GM12878 (cell line): ENCODE measurements around the gene DLGAP3. TPM values are rescaled to one million over a fixed set of nuclear protein-coding genes. Genes with fewer than 3 reads are reported as not detected.

Source experiments
- ATAC-seq: fragments of 200-7000 bp; cut with Tn5 transposase; 3 replicates; pipeline ENCODE4 v1.9.1; 2020; ENCODE audit warnings: mild to moderate bottlenecking, moderate library complexity
- BruUV-seq: library from RNA; stranded (reverse); fragments of 400-500 nt; replicated peaks from 2 replicates; lab custom pipeline; 2021; lab: Mats Ljungman, UMichigan
- CTCF ChIA-PET: fragments of 300-600 bp; sonication (Branson Sonifier 250); formaldehyde crosslinking; extraction: SDS; loops from one replicate; lab custom pipeline; 2021; ENCODE audit warnings: inconsistent platforms; lab: Yijun Ruan, JAX
- POLR2A ChIA-PET: fragments of 350-600 bp; formaldehyde crosslinking; extraction: SDS; loops from one replicate; lab custom pipeline; 2021; ENCODE audit warnings: inconsistent platforms; lab: Charles Lee
- RAD21 ChIA-PET: fragments of 300-600 bp; sonication (Branson Sonifier 250); formaldehyde crosslinking; loops from one replicate; lab custom pipeline; 2023; ENCODE audit warnings: antibody characterized with exemption; ENCODE audit not compliant: unreplicated experiment; lab: Charles Lee
- SMC1A ChIA-PET: fragments of 300-600 bp; sonication (Branson Sonifier 250); formaldehyde crosslinking; loops from one replicate; lab custom pipeline; 2023; ENCODE audit not compliant: unreplicated experiment, uncharacterized antibody; lab: Charles Lee
- DNase-seq: peaks from one replicate; pipeline ENCODE4 v3.0.0-alpha.2; 2011; ENCODE audit warnings: low read depth, low spot score
- FAIRE-seq: peaks from 3 replicates; lab custom pipeline; 2011; peaks lifted over from hg19 to GRCh38; lab: Jason Lieb, UNC
- H2AFZ ChIP-seq: 2 replicates; pipeline ENCODE4 v1.6.0; 2011; ENCODE audit warnings: low read depth, low read length, control low read depth; ENCODE audit not compliant: control insufficient read depth
- H3K27ac ChIP-seq: 2 replicates; pipeline ENCODE4 v1.5.1; 2011; ENCODE audit warnings: control low read depth; ENCODE audit not compliant: control insufficient read depth, insufficient read depth
- H3K27me3 ChIP-seq, 2 experiments: replicated peaks in 1 of 2; 2 replicates each; pipeline versions ENCODE4 v1.6.0 to v1.6.1; 2011; ENCODE audit warnings: low read length in 1 of 2; ENCODE audit not compliant: control insufficient read depth in 2 of 2, insufficient read depth in 2 of 2
- H3K36me3 ChIP-seq, 2 experiments: 2 replicates each; pipeline ENCODE4 v1.5.1; 2011; ENCODE audit warnings: low read length in 1 of 2; ENCODE audit not compliant: control insufficient read depth in 2 of 2, insufficient read depth in 2 of 2
- H3K4me1 ChIP-seq: 2 replicates; pipeline ENCODE4 v1.6.1; 2011; ENCODE audit warnings: mild to moderate bottlenecking, low read length, moderate library complexity, mixed read lengths; ENCODE audit not compliant: control insufficient read depth, insufficient read depth
- H3K4me2 ChIP-seq: 2 replicates; pipeline ENCODE4 v1.6.0; 2011; ENCODE audit warnings: control low read depth; ENCODE audit not compliant: control insufficient read depth, insufficient read depth
- H3K4me3 ChIP-seq: fragments of 200-600 bp; sonication (generic); 2 replicates; pipeline ENCODE4 v1.5.1; 2016
- H3K79me2 ChIP-seq: 2 replicates; pipeline ENCODE4 v1.6.0; 2011; ENCODE audit warnings: low read length; ENCODE audit not compliant: control insufficient read depth, insufficient read depth
- H3K9ac ChIP-seq: 2 replicates; pipeline ENCODE4 v1.8.0; 2011; ENCODE audit warnings: low read length, control low read depth, mixed read lengths; ENCODE audit not compliant: control insufficient read depth, insufficient read depth
- H3K9me3 ChIP-seq: replicated peaks from 3 replicates; pipeline ENCODE4 v1.5.1; 2011; ENCODE audit warnings: mild to moderate bottlenecking, low read length; ENCODE audit not compliant: control insufficient read depth, insufficient read depth
- H4K20me1 ChIP-seq: 2 replicates; pipeline ENCODE4 v1.6.0; 2011; ENCODE audit not compliant: control insufficient read depth, insufficient read depth
- GATAD2B ChIP-seq: fragments of 450-650 bp; conservative IDR thresholded peaks from 2 replicates; pipeline ENCODE4 v1.6.1; 2017; ENCODE audit warnings: low read depth, mild to moderate bottlenecking, moderate library complexity
- IKZF2 ChIP-seq, 2 experiments: fragments of 450-650 bp; IDR thresholded peaks; 2 replicates each; pipeline ENCODE4 v1.6.1; 2017; ENCODE audit warnings: mild to moderate bottlenecking in 2 of 2, moderate library complexity in 2 of 2
- JUND ChIP-seq: IDR thresholded peaks from 2 replicates; pipeline ENCODE4 v1.6.1; 2012; ENCODE audit warnings: low read depth, mild to moderate bottlenecking, low read length, improper control_type of control experiment, moderate library complexity
- KAT2A ChIP-seq: conservative IDR thresholded peaks from 2 replicates; pipeline ENCODE4 v1.6.1; 2011; ENCODE audit warnings: low read depth, low read length; ENCODE audit not compliant: control insufficient read depth
- NFYB ChIP-seq: IDR thresholded peaks from 2 replicates; pipeline ENCODE4 v1.6.1; 2011; ENCODE audit warnings: low read depth, mild to moderate bottlenecking, low read length, improper control_type of control experiment, moderate library complexity; ENCODE audit not compliant: insufficient read depth
- NR2F1 ChIP-seq: fragments of 450-650 bp; conservative IDR thresholded peaks from 2 replicates; pipeline ENCODE4 v1.6.1; 2017; ENCODE audit warnings: mild to moderate bottlenecking
- RBBP5 ChIP-seq: fragments of 200-600 bp; sonication (generic); conservative IDR thresholded peaks from 2 replicates; pipeline ENCODE4 v1.6.1; 2016
- SIX5 ChIP-seq: IDR thresholded peaks from 2 replicates; pipeline ENCODE4 v1.6.1; 2011; ENCODE audit warnings: mild to moderate bottlenecking, low read depth, low read length, moderate library complexity; ENCODE audit not compliant: severe bottlenecking
- SMAD1 ChIP-seq: fragments of 450-650 bp; IDR thresholded peaks from 2 replicates; pipeline ENCODE4 v1.6.1; 2018; ENCODE audit warnings: mild to moderate bottlenecking, low read depth; ENCODE audit not compliant: partially characterized antibody
- SUPT20H ChIP-seq: IDR thresholded peaks from 2 replicates; pipeline ENCODE4 v1.6.1; 2011; ENCODE audit warnings: low read depth, mild to moderate bottlenecking, low read length, moderate library complexity, borderline replicate concordance; ENCODE audit not compliant: control insufficient read depth
- ZNF24 ChIP-seq: fragments of 450-650 bp; IDR thresholded peaks from 2 replicates; pipeline ENCODE4 v1.6.1; 2017; ENCODE audit warnings: antibody characterized with exemption, mild to moderate bottlenecking
- ZZZ3 ChIP-seq: IDR thresholded peaks from 2 replicates; pipeline ENCODE4 v1.6.1; 2011; ENCODE audit warnings: low read depth; ENCODE audit not compliant: control insufficient read depth, insufficient read length
- WGBS: methylation state at CpG from one replicate; pipeline ENCODE4 v1.1.6; 2016; ENCODE audit warnings: low lambda C conversion rate; ENCODE audit not compliant: insufficient replicate concordance, insufficient coverage; ENCODE audit errors: missing lambda C conversion rate; 5-methylcytosine and 5-hydroxymethylcytosine counted together
- in situ Hi-C: fragments of 300-500 bp; cut with MboI; formaldehyde crosslinking; loops from 9 replicates; pipeline ENCODE4 v1.14.3; 2018; ENCODE audit warnings: mixed read lengths
- intact Hi-C: fragments of 100-400 bp; cut with micrococcal nuclease; formaldehyde crosslinking; loops from one replicate; pipeline ENCODE4 v1.14.2; 2022; ENCODE audit not compliant: unreplicated experiment
- polyA plus RNA-seq, 11 experiments: library from polyadenylated mRNA; depleted of rRNA in 4 of 11; unstranded in 6 of 11; stranded (reverse) in 5 of 11; fragments of >200 nt; fragmentation: Nextera tagmentation in 4 of 11; fragmentation: Illumina TruSeq in 1 of 11; extraction: Ambion mirVana in 4 of 11; extraction: Trizol in 1 of 11; gene quantifications; 1 replicate in 1 of 11; 2 replicates in 10 of 11; pipeline versions ENCODE4 v1.2.1 to v1.2.3, GENCODE V29; 2011 to 2016; ENCODE audit warnings: inconsistent platforms in 2 of 11, missing spikeins in 2 of 11, low read depth in 1 of 11
- total RNA-seq, 4 experiments: library from RNA; depleted of rRNA in 3 of 4; stranded (reverse); fragments of >200 nt in 3 of 4; fragmentation: Illumina TruSeq in 1 of 4; extraction: Trizol in 1 of 4; gene quantifications; 2 replicates each; pipeline versions ENCODE4 v1.2.1 to v1.2.3, GENCODE V29; 2013 to 2021
- TF ChIP-seq, protein P1 (sequence below): fragments of 450-650 bp; IDR thresholded peaks from 2 replicates; pipeline ENCODE4 v1.6.1; 2014; ENCODE audit warnings: mild to moderate bottlenecking
- TF ChIP-seq, protein P2 (sequence below): IDR thresholded peaks from 2 replicates; pipeline ENCODE4 v1.6.1; 2012; ENCODE audit warnings: low read length, inconsistent platforms
- TF ChIP-seq, protein P3 (sequence below): IDR thresholded peaks from 2 replicates; pipeline ENCODE4 v1.6.1; 2011; ENCODE audit warnings: low read depth, mild to moderate bottlenecking, low read length, moderate library complexity, borderline replicate concordance; ENCODE audit errors: extremely low read depth
- TF ChIP-seq, protein P4 (sequence below): IDR thresholded peaks from 2 replicates; pipeline ENCODE4 v1.6.1; 2011; ENCODE audit warnings: low read depth, low read length, improper control_type of control experiment, borderline replicate concordance
- TF ChIP-seq, protein P5 (sequence below): IDR thresholded peaks from 2 replicates; pipeline ENCODE4 v1.6.1; 2012; ENCODE audit warnings: low read depth, low read length, improper control_type of control experiment

The DLGAP3 gene
- total and polyA plus RNA-seq, 10 of the 15 experiments (the other 5 are each of a cell fraction or from before 2014, with no cell fraction given) = 0.03 to 0.15 (median 0.08) TPM; not detected in 4

DNA sequence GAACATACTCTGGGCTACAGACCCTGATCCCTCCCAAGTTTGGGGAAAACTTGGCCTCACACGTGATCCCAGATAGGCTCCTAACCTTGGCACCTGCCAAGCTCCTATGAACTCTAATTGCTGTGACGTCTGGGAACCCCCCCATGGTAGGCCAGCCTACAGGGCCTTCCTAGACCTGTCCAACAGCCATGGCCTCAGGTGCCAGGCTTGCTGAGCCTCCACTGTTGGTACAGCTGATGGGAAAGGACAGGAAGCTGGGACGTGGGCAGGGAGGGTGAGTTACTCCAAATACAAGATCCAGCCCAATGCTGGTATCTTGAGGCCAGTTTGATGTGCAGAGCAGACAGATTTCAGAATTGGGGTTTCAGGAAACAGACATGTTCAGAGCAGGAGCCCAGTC lies 89.0 kb downstream of the DLGAP3 start (continued):
- TF ChIP-seq SIX5 (no peak), GATAD2B (no peak), JUND (no peak)
- TF ChIP-seq, protein P1, sequence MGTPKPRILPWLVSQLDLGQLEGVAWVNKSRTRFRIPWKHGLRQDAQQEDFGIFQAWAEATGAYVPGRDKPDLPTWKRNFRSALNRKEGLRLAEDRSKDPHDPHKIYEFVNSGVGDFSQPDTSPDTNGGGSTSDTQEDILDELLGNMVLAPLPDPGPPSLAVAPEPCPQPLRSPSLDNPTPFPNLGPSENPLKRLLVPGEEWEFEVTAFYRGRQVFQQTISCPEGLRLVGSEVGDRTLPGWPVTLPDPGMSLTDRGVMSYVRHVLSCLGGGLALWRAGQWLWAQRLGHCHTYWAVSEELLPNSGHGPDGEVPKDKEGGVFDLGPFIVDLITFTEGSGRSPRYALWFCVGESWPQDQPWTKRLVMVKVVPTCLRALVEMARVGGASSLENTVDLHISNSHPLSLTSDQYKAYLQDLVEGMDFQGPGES = no peak

DNA sequence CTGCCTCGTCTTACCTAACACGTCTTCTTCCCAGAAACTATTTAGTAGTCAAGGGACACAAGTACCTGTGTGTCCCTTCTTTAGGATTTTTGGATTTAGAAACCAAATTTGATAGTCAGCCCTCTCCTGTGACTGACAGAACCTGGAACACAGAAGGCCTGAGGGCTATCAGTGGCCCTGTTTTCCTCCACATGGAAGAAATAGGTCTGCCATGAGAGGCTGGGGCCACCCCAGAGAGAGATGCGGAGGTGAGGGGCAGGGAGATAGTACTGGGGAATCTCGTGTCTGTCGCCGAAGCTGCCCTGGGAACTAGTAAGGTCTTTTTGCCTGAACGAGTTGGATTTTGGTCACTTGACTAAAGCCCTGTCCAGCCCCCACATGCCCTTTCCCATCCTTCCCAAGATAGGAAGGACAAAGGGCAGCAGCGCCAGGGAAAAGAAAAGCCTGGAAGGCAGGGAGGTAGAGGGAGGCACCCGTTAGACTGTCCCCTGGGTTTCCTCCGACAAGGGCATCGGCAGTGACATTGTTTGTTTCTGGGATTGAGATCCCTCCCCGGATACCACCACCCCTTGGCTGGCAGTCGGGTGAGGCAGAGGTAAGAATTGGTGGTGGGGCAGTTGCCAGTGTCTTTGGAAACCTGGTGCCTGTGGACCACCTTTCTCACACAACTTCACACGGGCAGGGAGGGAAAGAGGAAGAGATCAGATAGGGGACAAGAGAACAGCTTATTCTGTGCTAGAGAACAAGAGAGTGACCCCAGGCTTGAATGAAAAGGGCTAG lies 89.7 kb downstream of the DLGAP3 start:
- CTCF ChIA-PET = no interaction called here
- no peak overlapping the region for H2AFZ ChIP-seq
- H3K79me2 ChIP-seq = no peaks in the 10 kb centered on the region
- H3K27me3 ChIP-seq = no peaks in the 10 kb centered on the region
- BruUV-seq = no TSS peak
- TF ChIP-seq, protein P2, sequence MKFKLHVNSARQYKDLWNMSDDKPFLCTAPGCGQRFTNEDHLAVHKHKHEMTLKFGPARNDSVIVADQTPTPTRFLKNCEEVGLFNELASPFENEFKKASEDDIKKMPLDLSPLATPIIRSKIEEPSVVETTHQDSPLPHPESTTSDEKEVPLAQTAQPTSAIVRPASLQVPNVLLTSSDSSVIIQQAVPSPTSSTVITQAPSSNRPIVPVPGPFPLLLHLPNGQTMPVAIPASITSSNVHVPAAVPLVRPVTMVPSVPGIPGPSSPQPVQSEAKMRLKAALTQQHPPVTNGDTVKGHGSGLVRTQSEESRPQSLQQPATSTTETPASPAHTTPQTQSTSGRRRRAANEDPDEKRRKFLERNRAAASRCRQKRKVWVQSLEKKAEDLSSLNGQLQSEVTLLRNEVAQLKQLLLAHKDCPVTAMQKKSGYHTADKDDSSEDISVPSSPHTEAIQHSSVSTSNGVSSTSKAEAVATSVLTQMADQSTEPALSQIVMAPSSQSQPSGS = no peak
- TF ChIP-seq ZNF24 (no peak), SMAD1 (no peak), IKZF2 (IDR thresholded peaks at IDR 0.05) (no peak), NR2F1 (no peak), NFYB (no peak), KAT2A (no peak), RBBP5 (no peak), ZZZ3 (no peak), SUPT20H (no peak)
- TF ChIP-seq, protein P3, sequence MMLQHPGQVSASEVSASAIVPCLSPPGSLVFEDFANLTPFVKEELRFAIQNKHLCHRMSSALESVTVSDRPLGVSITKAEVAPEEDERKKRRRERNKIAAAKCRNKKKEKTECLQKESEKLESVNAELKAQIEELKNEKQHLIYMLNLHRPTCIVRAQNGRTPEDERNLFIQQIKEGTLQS = no peak
- TF ChIP-seq, protein P4, sequence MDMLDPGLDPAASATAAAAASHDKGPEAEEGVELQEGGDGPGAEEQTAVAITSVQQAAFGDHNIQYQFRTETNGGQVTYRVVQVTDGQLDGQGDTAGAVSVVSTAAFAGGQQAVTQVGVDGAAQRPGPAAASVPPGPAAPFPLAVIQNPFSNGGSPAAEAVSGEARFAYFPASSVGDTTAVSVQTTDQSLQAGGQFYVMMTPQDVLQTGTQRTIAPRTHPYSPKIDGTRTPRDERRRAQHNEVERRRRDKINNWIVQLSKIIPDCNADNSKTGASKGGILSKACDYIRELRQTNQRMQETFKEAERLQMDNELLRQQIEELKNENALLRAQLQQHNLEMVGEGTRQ = no peak
- TF ChIP-seq, protein P5, sequence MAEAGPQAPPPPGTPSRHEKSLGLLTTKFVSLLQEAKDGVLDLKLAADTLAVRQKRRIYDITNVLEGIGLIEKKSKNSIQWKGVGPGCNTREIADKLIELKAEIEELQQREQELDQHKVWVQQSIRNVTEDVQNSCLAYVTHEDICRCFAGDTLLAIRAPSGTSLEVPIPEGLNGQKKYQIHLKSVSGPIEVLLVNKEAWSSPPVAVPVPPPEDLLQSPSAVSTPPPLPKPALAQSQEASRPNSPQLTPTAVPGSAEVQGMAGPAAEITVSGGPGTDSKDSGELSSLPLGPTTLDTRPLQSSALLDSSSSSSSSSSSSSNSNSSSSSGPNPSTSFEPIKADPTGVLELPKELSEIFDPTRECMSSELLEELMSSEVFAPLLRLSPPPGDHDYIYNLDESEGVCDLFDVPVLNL = no peak
- WGBS = 70% methylated on average over 14 of the region's 14 CpGs
- H3K4me1 ChIP-seq = no peaks in the 10 kb centered on the region
- RAD21 ChIA-PET = no interaction called here
- POLR2A ChIA-PET = no interaction called here
- no peaks in the 10 kb centered on the region for H3K9me3 ChIP-seq
- in situ Hi-C loops = no loop called here
- H3K4me3 ChIP-seq = no peak overlapping the region
- SMC1A ChIA-PET = no interaction called here
- no peaks in the 10 kb centered on the region for H3K36me3 ChIP-seq
- DNase-seq (no peak), ATAC-seq (no peak), FAIRE-seq (no peak)
- H3K4me2 ChIP-seq = no peak overlapping the region
- no peaks in the 10 kb centered on the region for H4K20me1 ChIP-seq
- H3K27ac ChIP-seq = no peak overlapping the region
- H3K9ac ChIP-seq = no peak overlapping the region
- intact Hi-C loops = no loop called here
